Stimulated activated CD8-positive, alpha-beta memory T cell treated with anti-CD3 and anti-CD28 coated beads, Interleukin-15, amount 100 ng/mL, for 48 hours (primary cell): ENCODE results near the gene CDH4.
"Not testable (repeated sequence)": the region's sequence is repeated elsewhere in the genome, so short reads cannot be mapped to it uniquely, and the experiment has no call there.

Experiments used
- DNase-seq, 2 donors: peaks; one replicate each; pipeline ENCODE4 v3.0.0-alpha.2; 2020; ENCODE audit warnings: low read depth in 2 of 2

Gene CDH4

GRCh38 chr20:61939691-61940360 is 687.8 kb downstream of the CDH4 start:
- no peak for DNase-seq

- no peak for DNase-seq
These were observed 688.4 kb downstream of the CDH4 start for GRCh38 chr20:61940491-61940890.

- no peak for DNase-seq
These were observed 689.1 kb downstream of the CDH4 start for GRCh38 chr20:61940976-61941720.

GRCh38 chr20:61941721-61942405 is 689.8 kb downstream of the CDH4 start:
- DNase-seq: no peak

- no peak for DNase-seq
These were observed 690.5 kb downstream of the CDH4 start for GRCh38 chr20:61942526-61942925.

GRCh38 chr20:61944967-61945366 is 692.9 kb downstream of the CDH4 start:
- not testable (repeated sequence) for DNase-seq

GRCh38 chr20:61945495-61945894 is 693.4 kb downstream of the CDH4 start:
- DNase-seq: not testable (repeated sequence)

- not testable (repeated sequence) for DNase-seq
These were observed 696.0 kb downstream of the CDH4 start for GRCh38 chr20:61948056-61948455.

- no peak for DNase-seq
These were observed 696.7 kb downstream of the CDH4 start for GRCh38 chr20:61948586-61949362.

- DNase-seq: no peak
These were observed 697.3 kb downstream of the CDH4 start for GRCh38 chr20:61949363-61949713.

GRCh38 chr20:61949714-61950640 is 697.9 kb downstream of the CDH4 start:
- no peak for DNase-seq

- no peak for DNase-seq
These were observed 698.6 kb downstream of the CDH4 start for GRCh38 chr20:61950641-61951071.

GRCh38 chr20:61951695-61952533 is 699.9 kb downstream of the CDH4 start:
- DNase-seq: no peak

- DNase-seq: no peak
These were observed 701.3 kb downstream of the CDH4 start for GRCh38 chr20:61953037-61954021.

- DNase-seq: no peak
These were observed 702.4 kb downstream of the CDH4 start for GRCh38 chr20:61954276-61955021.

- no peak for DNase-seq
These were observed 703.8 kb downstream of the CDH4 start for GRCh38 chr20:61955668-61956395.
